Mesenchymal stem cell (in vitro differentiated cells and primary cell): ENCODE data around the gene SNX25. TPM values are rescaled to one million over a fixed set of nuclear protein-coding genes. Genes with fewer than 3 reads are reported as not detected.

Experiments
- DNase-seq: peaks from one replicate; pipeline ENCODE4 v3.0.0-alpha.2; 2013
- H2AFZ ChIP-seq: one replicate; pipeline ENCODE4 v1.6.1; 2013; ENCODE audit warnings: low read depth, mild to moderate bottlenecking, control low read depth, inconsistent platforms, low read length, moderate library complexity
- H2AK5ac ChIP-seq: 2 replicates; pipeline ENCODE4 v1.6.1; 2013; ENCODE audit warnings: low read length, moderate library complexity, mild to moderate bottlenecking, inconsistent platforms; ENCODE audit not compliant: severe bottlenecking
- H2BK120ac ChIP-seq: one replicate; pipeline ENCODE4 v1.6.1; 2013; ENCODE audit warnings: low read depth, mild to moderate bottlenecking, inconsistent platforms, low read length, moderate library complexity
- H2BK12ac ChIP-seq, 2 experiments: one replicate each; pipeline ENCODE4 v1.6.1; 2013; ENCODE audit warnings: inconsistent platforms in 2 of 2, low read length in 2 of 2, mild to moderate bottlenecking in 2 of 2, moderate library complexity in 2 of 2, control low read depth in 1 of 2
- H2BK15ac ChIP-seq: one replicate; pipeline ENCODE4 v1.6.1; 2013; ENCODE audit warnings: mild to moderate bottlenecking, low read depth, inconsistent platforms; ENCODE audit not compliant: poor library complexity, severe bottlenecking
- H2BK5ac ChIP-seq: 2 replicates; pipeline ENCODE4 v1.6.1; 2013; ENCODE audit warnings: low read depth, mild to moderate bottlenecking, low read length, control low read depth, inconsistent platforms; ENCODE audit not compliant: poor library complexity, severe bottlenecking
- H3K14ac ChIP-seq, 2 experiments: one replicate each; pipeline ENCODE4 v1.6.1; 2013; ENCODE audit warnings: inconsistent platforms in 2 of 2, low read length in 2 of 2, control low read depth in 1 of 2, mild to moderate bottlenecking in 1 of 2, moderate library complexity in 1 of 2
- H3K18ac ChIP-seq, 2 experiments: one replicate each; pipeline ENCODE4 v1.6.1; 2013; ENCODE audit warnings: inconsistent platforms in 2 of 2, low read length in 2 of 2, control low read depth in 1 of 2, low read depth in 1 of 2, mild to moderate bottlenecking in 1 of 2
- H3K23ac ChIP-seq, 2 experiments: one replicate each; pipeline ENCODE4 v1.6.1; 2013; ENCODE audit warnings: inconsistent platforms in 2 of 2, low read length in 2 of 2, mild to moderate bottlenecking in 2 of 2, moderate library complexity in 2 of 2, control low read depth in 1 of 2
- H3K27ac ChIP-seq: 2 replicates; pipeline ENCODE4 v1.5.1; 2013; ENCODE audit warnings: mild to moderate bottlenecking, moderate library complexity, low read length, control low read depth, inconsistent platforms; ENCODE audit not compliant: poor library complexity, severe bottlenecking
- H3K27me3 ChIP-seq, 2 experiments: 2 replicates each; pipeline versions ENCODE4 v1.6.1 to v1.7.0; 2013; ENCODE audit warnings: low read length in 2 of 2, mild to moderate bottlenecking in 2 of 2, moderate library complexity in 2 of 2, control low read depth in 1 of 2, inconsistent platforms in 1 of 2; ENCODE audit not compliant: control insufficient read depth in 1 of 2, insufficient read depth in 1 of 2
- H3K36me3 ChIP-seq, 2 experiments: 2 replicates each; pipeline versions ENCODE4 v1.6.1 to v1.7.0; 2013; ENCODE audit warnings: low read length in 2 of 2, control low read depth in 1 of 2, inconsistent platforms in 1 of 2, low read depth in 1 of 2, mild to moderate bottlenecking in 1 of 2; ENCODE audit not compliant: insufficient read depth in 2 of 2, control insufficient read depth in 1 of 2
- H3K4ac ChIP-seq, 2 experiments: one replicate each; pipeline ENCODE4 v1.6.1; 2013; ENCODE audit warnings: inconsistent platforms in 2 of 2, low read length in 2 of 2, mild to moderate bottlenecking in 2 of 2, moderate library complexity in 2 of 2, control low read depth in 1 of 2, low read depth in 1 of 2
- H3K4me1 ChIP-seq: 2 replicates; pipeline ENCODE4 v1.6.1; 2013; ENCODE audit warnings: low read depth, low read length, control low read depth; ENCODE audit not compliant: control insufficient read depth, insufficient read depth
- H3K4me2 ChIP-seq: 2 replicates; pipeline ENCODE4 v1.6.1; 2013; ENCODE audit warnings: low read length, mild to moderate bottlenecking, inconsistent platforms; ENCODE audit not compliant: poor library complexity, severe bottlenecking
- H3K4me3 ChIP-seq, 2 experiments: 2 replicates each; pipeline versions ENCODE4 v1.5.1 to v1.7.0; 2013; ENCODE audit warnings: low read length in 2 of 2, mild to moderate bottlenecking in 2 of 2, control low read depth in 1 of 2, low read depth in 1 of 2; ENCODE audit not compliant: insufficient read depth in 1 of 2
- H3K79me1 ChIP-seq: replicated peaks from 2 replicates; pipeline ENCODE4 v1.6.1; 2013; ENCODE audit warnings: mild to moderate bottlenecking, control low read depth, low read length, inconsistent platforms; ENCODE audit not compliant: poor library complexity, severe bottlenecking
- H3K9ac ChIP-seq: 2 replicates; pipeline ENCODE4 v1.7.0; 2013; ENCODE audit warnings: mild to moderate bottlenecking, low read length, moderate library complexity
- H3K9me3 ChIP-seq: 2 replicates; pipeline ENCODE4 v1.7.0; 2013; ENCODE audit warnings: mild to moderate bottlenecking, low read length; ENCODE audit not compliant: control insufficient read depth
- H4K8ac ChIP-seq: one replicate; pipeline ENCODE4 v1.6.1; 2013; ENCODE audit warnings: inconsistent platforms, mild to moderate bottlenecking, low read length, moderate library complexity
- H4K91ac ChIP-seq: one replicate; pipeline ENCODE4 v1.6.1; 2013; ENCODE audit warnings: mild to moderate bottlenecking, low read length, inconsistent platforms
- WGBS: methylation state at CpG from one replicate; pipeline ENCODE4 v1.1.7; 2013; ENCODE audit warnings: mixed read lengths; 5-methylcytosine and 5-hydroxymethylcytosine counted together
- polyA plus RNA-seq, 2 experiments: library from polyadenylated mRNA; stranded (reverse); fragments of 200-250 nt; gene quantifications; one replicate each; pipeline ENCODE4 v1.2.3, GENCODE V29; 2013

The SNX25 gene
- 12.1 TPM for polyA plus RNA-seq (2013, experiment 1 of 2)
- 13.1 TPM for polyA plus RNA-seq (2013, experiment 2 of 2)

- WGBS: 3% methylated on average over 58 of the region's 72 CpGs
- no peak within 1 kb of the TSS for H2BK5ac ChIP-seq
These were observed at the start of gene SNX25 for GRCh38 chr4:185209031-185209851. SNX25 (plus strand) TSS chr4:185209598; CDS start chr4:185209827, 229 bp downstream.

GRCh38 chr4:185165605-185166063 lies 43.8 kb upstream of the SNX25 start:
- no peak overlapping the region for H3K4me3 ChIP-seq
- H2BK5ac ChIP-seq: no peak overlapping the region
- H3K79me1 ChIP-seq: peaks cover 11% of the 10 kb centered on the region

More at GRCh38 chr4:185209031-185209851, at the start of gene SNX25:
- peak within 1 kb of the TSS; percentile 90 to 93 for H3K18ac ChIP-seq
- H3K4ac ChIP-seq: peak within 1 kb of the TSS; percentile 48 to 76
- H4K8ac ChIP-seq: peak within 1 kb of the TSS; percentile 21
- DNase-seq: peak; percentile 81
- H3K23ac ChIP-seq: peak within 1 kb of the TSS in 1 of 2 experiments; percentile 85
- peak within 1 kb of the TSS; percentile 92 for H3K9ac ChIP-seq
- peak within 1 kb of the TSS; percentile 4 to 94 for H2BK12ac ChIP-seq
- H2BK15ac ChIP-seq: peak within 1 kb of the TSS; percentile 45
- peaks cover 11% of the 10 kb centered on the region for H3K4me1 ChIP-seq
- H3K27me3 ChIP-seq: no peaks in the 10 kb centered on the region
- no peaks in the 10 kb centered on the region for H3K36me3 ChIP-seq
- H4K91ac ChIP-seq: peak within 1 kb of the TSS; percentile 29
- no peaks in the 10 kb centered on the region for H3K9me3 ChIP-seq
- H2BK120ac ChIP-seq: peak within 1 kb of the TSS; percentile 94
- no peak within 1 kb of the TSS for H2AK5ac ChIP-seq
- H3K79me1 ChIP-seq: peaks cover 6% of the 10 kb centered on the region
- peak within 1 kb of the TSS; percentile 74 for H2AFZ ChIP-seq
- peak within 1 kb of the TSS; percentile 67 to 97 for H3K4me3 ChIP-seq
- H3K27ac ChIP-seq: peak within 1 kb of the TSS; percentile 66
- H3K4me2 ChIP-seq: peak within 1 kb of the TSS; percentile 93
- peak within 1 kb of the TSS in 1 of 2 experiments; percentile 80 for H3K14ac ChIP-seq

GRCh38 chr4:185167234-185167633 lies 42.2 kb upstream of the SNX25 start:
- Histone ChIP-seq H2BK5ac (no peak overlapping the region), H3K14ac (no peak overlapping the region), H3K79me1 (peaks cover 14% of the 10 kb centered on the region), H3K9me3 (no peaks in the 10 kb centered on the region), H3K4me1 (peaks cover 5% of the 10 kb centered on the region), H2AK5ac (no peak overlapping the region), H3K4ac (no peak overlapping the region), H3K27ac (no peak overlapping the region), H3K4me2 (no peak overlapping the region), H2AFZ (no peak overlapping the region), H3K23ac (no peak overlapping the region), H2BK120ac (no peak overlapping the region), H3K9ac (no peak overlapping the region), H4K91ac (no peak overlapping the region), H4K8ac (no peak overlapping the region), H2BK15ac (no peak overlapping the region), H3K18ac (no peak overlapping the region), H3K4me3 (no peak overlapping the region), H2BK12ac (no peak overlapping the region), H3K27me3 (no peaks in the 10 kb centered on the region), H3K36me3 (peaks cover 18 to 45% of the 10 kb centered on the region in 2 experiments)
- peak; percentile 47 for DNase-seq
- WGBS: 87% methylated on average over 6 of the region's 9 CpGs

More at GRCh38 chr4:185165605-185166063, 43.8 kb upstream of the SNX25 start:
- no peaks in the 10 kb centered on the region for H3K4me1 ChIP-seq
- H2BK120ac ChIP-seq: no peak overlapping the region
- H4K91ac ChIP-seq: no peak overlapping the region
- no peak overlapping the region for H3K4ac ChIP-seq
- no peak overlapping the region for H3K23ac ChIP-seq
- no peak overlapping the region for H3K4me2 ChIP-seq
- no peak overlapping the region for H3K14ac ChIP-seq
- H3K18ac ChIP-seq: no peak overlapping the region
- H4K8ac ChIP-seq: no peak overlapping the region
- H3K9me3 ChIP-seq: no peaks in the 10 kb centered on the region
- H3K36me3 ChIP-seq: peaks cover 15 to 60% of the 10 kb centered on the region in 2 experiments
- H3K27me3 ChIP-seq: no peaks in the 10 kb centered on the region
- no peak overlapping the region for H2BK12ac ChIP-seq
- no peak overlapping the region for H2AK5ac ChIP-seq
- H2AFZ ChIP-seq: no peak overlapping the region
- no peak overlapping the region for H2BK15ac ChIP-seq
- DNase-seq: peak; percentile 75
- WGBS: 46% methylated on average over 2 of the region's 2 CpGs
- H3K27ac ChIP-seq: no peak overlapping the region
- H3K9ac ChIP-seq: peak overlapping the region; percentile 51

- no peak for DNase-seq
- Histone ChIP-seq H3K9me3 (no peaks in the 10 kb centered on the region), H3K4ac (no peak overlapping the region), H2BK12ac (no peak overlapping the region), H4K8ac (peak overlapping the region; percentile 62), H2BK120ac (no peak overlapping the region), H3K4me1 (peaks cover 5% of the 10 kb centered on the region), H3K14ac (no peak overlapping the region), H2AK5ac (no peak overlapping the region), H3K36me3 (peaks cover 22 to 52% of the 10 kb centered on the region in 2 experiments), H2BK15ac (no peak overlapping the region), H3K4me3 (no peak overlapping the region), H2BK5ac (no peak overlapping the region), H3K79me1 (peaks cover 17% of the 10 kb centered on the region), H3K9ac (no peak overlapping the region), H3K27me3 (no peaks in the 10 kb centered on the region), H3K27ac (no peak overlapping the region), H4K91ac (no peak overlapping the region), H3K23ac (no peak overlapping the region), H2AFZ (no peak overlapping the region), H3K4me2 (no peak overlapping the region), H3K18ac (no peak overlapping the region)
- 94% methylated on average over 2 of the region's 2 CpGs for WGBS
These were observed 37.9 kb upstream of the SNX25 start for GRCh38 chr4:185171373-185172071.
